Hippocampal formation (tissue), 2 donors: ENCODE data around the gene KDM8.

Source experiments
- DNase-seq, 2 donors: peaks; one replicate each; lab custom pipeline; 2025; lab: John Stamatoyannopoulos, UW

KDM8 gene

DNA sequence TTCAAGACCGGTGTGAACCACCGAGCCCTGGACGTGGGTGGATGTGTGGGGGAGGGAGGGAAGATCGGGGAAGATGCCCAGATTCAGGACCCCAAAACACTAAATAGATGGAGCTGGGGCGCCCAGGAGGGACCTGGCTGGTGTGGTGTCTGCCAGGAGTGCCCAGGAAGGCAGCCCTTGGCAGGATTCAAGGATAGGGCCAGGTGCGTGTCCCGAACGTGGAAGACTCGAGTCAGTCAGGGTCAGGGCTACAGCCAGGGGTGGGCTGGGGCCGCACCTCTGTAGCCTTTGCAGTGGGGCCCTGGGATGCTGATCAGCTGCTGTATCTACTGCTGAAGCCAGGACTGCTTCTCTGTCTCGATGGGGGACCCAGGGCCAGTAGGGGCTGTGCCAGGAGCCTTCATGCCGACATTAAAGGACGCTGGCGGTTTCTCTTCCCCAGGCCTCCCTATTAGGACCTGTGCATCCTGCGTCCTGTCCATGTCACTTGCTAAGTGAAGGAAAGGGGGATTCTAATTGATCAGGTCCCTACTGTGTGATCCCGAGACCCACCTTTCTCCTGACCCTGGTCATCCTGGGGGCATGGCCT is 13.1 kb downstream of the KDM8 start:
- no peak for DNase-seq

DNA sequence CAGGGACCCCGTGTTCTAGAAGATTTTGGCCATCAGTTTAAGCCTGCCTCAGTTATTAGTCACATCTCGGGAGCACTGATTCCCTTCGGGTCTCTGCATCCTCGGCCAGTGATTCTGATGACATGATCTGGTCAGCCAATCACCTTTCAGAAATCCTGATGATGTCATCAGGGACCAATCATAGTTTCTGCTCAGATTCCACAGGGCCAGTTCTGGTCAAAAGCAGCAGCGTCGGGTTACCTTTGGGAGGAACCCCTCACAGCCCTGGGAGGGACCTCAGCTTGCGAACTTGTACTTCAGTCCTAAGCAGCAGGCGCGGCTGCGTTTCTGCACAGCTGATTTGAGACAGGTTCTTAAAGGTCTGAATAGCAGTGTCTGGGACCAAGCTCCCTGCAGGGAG is 13.9 kb downstream of the KDM8 start:
- peak in 1 of 2 donors; percentile 31 for DNase-seq

DNA sequence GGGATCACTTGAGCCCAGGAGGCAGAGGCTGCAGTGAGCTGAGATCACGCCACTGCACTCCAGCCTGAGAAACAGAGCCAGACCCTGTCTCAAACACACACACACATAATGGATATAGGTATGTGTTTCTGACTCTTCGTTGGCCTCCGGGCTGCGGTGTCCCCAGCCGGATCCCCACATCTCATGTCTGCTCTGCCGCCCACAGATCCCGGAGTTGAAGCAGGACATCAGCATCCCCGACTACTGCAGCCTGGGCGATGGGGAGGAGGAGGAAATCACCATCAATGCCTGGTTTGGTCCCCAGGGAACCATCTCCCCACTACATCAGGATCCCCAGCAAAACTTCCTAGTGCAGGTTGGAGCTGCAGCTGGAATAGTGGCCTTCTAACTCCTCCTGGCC is 15.4 kb downstream of the KDM8 start:
- DNase-seq, result no peak

DNA sequence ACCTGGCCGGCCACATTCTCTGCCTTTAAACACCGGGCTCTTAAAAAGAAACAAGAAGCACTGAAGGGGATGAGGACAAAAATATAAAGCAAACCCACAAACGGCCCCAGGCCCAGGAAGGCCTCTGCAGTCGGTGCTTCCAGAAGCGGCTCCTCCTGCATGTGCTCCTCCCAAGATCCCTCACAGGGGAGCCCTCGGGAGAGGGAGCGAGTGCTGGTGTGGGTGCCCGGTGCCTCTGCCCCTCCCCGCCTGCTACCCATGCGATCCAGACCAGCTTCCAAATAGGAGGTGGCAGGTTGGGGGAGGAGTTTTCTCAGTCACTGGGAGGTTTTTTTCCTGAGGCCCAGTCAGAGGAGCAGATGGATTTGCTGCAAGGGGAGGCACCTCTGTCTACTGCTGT is 15.8 kb downstream of the KDM8 start:
- no peak for DNase-seq

DNA sequence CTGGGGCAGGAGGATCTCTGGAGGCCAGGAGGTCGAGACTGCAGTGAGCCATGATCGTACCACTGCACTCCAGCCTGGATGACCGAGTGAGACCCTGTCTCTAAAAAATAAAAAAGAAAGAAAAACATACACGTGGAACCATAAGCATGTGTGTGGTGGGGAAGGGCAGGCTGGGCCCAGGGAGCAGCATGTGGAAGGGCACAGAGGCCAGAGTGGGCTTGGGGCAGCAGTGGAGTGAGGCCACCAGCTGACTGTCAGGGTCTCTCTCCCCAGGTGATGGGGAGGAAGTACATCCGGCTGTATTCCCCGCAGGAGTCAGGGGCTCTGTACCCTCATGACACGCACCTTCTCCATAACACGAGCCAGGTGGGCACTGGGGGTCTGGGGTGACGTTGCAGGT is 16.8 kb downstream of the KDM8 start:
- DNase-seq, result no peak

DNA sequence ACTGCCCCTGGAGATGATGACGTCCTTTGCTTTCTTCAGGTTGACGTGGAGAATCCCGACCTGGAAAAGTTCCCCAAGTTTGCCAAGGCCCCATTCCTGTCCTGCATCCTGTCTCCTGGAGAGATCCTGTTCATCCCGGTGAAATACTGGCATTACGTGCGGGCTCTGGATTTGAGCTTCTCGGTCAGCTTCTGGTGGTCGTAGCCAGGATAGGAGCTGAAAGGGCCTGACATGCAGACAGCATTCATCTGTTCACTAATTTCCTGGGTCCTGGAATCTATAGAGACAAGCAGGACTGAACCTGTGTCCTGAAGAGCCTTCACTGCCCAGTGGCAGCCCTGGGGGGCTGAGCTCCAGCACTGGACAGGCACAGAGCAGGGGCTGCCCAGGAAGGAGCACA is 17.2 kb downstream of the KDM8 start:
- DNase-seq, result no peak

DNA sequence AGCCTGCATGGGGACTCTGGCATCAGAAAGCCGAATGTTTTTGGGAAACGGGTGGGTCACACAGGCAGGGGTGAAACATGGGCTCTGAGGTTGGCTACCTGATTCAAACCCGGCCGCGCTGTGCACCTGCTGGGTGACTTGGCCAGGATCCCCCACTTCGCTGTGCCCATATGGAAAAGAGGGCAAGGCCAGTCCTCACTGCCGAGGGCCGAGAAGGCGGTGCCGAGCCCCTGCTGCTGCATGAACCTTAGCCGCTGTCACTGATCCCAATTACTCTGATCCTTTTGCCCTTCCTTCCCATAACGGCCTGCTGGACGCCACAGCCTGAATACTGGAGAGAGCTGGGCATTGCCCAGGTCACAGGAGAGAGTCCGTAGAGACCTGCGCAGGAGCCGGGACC is 17.7 kb downstream of the KDM8 start:
- DNase-seq, result no peak

DNA sequence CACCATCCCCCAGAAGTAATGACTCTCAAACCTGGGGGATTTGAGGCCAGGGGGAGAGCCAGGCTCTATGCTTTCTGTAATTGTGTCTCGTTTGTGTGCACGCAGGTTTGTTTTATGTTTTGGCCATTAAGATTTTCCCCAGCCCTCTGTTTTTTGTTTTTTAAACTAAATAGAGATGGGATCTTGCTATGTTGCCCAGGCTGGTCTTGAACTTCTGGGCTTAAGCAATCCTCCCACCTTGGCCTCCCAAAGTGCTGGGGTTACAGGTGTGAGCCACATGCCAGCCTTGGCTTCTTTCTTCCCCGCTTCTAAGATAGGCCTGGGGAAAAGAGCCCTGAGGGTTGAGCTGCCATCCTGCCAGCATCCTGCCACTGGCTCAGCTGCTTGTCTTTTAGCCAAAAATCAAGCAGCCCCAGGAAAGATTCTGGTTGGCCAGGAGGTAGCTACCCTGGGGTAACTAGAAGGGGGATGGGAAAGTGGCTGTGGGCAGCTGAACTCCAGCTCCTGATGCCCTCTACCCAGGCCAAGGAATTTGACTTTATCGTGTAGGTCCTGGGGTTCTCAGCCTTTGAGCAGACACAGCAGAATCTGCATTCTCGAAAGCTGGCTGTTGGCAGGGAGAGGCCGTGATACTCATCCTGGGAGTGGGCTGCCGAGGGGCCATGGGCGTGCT is 18.4 kb downstream of the KDM8 start:
- no peak for DNase-seq

DNA sequence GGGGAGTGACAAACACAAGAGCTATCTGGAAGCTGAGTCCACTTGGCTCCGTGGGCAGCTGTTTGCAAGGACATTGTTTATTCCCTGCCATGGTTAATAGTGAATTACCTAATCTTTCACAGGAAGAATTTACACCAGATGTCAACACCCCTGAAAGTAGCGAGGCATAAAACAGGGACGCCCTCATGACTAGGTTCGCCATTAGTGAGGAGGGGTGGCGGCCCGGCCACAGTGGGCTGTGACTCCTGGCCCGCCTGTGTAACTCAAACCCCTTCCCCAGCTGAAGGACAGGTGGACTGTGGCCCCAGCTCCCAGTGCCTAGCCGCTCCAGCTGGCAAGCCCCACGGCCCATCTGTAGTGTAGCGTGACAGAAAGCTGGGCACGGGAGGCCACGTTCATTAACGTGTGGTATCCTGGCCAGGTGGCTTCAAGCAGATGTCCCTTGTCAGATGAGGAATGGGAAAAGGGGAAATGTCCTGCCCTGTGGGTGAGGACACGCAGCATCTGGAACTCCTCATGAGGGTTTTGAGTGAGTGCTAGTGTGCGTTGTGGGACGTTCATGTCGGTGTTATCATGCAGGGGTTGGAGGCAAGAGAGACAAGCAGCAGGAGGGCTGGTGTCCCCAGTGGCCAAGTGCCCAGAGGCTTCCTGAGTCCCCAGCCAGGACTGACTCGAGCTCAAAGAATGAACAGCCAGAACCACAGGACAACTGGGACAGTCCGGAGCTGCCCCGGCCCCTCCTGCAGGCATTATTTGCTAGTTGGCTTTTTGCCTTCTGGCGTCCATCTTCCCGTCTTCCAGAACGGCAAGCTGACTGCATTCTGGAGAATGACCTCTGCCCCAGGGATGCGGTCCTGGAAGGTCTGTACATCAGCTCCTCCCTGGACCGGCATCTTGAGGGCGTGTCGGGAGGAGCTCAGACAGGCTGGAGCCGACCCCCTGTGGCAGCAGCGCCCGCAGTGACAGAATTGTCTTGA is 19.2 kb downstream of the KDM8 start:
- DNase-seq, result no peak

DNA sequence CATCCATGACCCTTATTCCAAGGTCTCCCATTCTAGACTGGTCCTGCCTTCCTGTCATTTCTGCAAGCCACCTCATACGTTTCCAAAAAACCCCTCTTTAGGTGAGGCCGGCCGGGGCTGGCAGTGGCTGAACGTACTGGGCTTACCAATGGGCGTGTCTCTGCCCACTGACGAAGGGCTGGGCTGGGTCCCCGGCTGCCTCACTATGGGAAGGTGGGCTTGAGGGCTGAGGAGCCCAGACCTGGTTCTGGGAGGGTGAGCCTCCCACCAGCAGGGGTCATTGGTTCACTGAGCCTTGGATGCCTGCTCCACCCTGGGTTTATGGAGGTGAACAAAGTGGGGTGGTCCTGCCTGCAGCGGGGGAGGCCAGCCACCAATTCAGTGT is 19.9 kb downstream of the KDM8 start:
- DNase-seq, result no peak

DNA sequence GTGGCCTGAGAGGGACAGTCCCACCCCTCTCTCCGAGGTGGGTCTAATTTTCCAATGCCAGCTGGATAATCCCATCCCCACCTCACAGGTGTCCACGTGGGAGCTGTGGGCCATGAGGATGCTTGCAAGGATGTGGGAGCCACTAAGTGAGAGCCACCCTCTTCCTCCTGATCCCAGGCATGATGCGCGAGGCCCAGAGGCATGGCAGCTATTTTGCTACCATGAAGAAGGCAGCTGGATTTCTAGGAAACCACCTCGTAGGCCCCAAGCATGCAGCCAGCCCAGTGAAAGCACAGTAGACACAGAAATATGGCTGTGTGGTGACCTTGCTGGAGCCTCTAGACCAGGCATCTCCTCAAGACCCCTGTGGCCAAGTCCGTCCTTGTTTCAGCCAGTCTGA is 20.4 kb downstream of the KDM8 start:
- DNase-seq, result no peak

DNA sequence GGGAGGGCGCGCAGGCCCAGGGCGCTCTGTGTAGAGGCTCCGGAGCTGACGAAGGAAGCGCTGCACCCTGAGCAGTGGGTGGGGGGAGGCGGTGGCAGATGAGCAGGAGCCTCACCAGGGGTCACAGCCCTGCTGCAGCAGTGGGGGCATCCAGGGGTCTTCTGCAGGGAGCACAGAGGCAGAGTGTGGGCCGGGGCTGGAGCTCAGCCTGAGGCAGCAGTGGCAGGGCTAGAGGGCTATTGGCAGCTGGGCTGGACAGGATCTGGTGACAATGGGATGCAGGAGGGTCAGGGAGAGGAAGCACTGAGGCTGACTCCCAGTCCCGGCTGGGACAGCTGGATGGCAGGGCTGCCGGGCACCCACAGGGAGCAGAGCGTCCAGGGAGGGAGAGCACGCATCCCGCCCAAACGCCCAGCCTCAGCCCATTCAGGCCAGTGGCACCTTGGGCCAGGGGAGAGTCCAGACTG is 21.0 kb downstream of the KDM8 start:
- DNase-seq, result no peak

DNA sequence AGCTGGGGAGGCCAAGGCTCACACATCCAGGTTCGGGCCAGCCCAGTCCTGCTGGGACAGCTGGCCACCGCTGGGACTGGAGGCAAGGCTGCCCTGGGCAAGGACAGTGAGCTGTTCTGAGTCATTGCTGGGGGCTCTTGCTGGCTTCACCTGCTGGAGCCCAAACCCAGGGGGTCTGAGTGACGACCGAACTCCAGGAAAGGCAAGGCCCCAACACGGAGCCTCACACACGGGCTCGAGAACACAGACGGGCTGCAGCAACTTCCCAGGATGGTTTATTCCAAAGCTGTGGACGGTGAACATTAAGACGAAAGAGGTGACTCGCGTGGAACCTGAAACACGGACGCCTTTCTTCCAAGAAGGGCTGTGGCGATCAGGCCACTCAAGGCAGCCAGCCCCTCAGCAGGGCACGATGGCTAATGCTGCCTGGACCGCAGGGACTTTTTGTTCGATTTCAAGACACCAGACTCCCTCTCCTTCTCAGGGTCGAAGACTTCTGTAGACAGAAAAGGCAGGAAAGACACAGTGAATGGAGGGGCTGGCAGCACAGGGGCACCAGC is 21.5 kb downstream of the KDM8 start:
- DNase-seq, result no peak

DNA sequence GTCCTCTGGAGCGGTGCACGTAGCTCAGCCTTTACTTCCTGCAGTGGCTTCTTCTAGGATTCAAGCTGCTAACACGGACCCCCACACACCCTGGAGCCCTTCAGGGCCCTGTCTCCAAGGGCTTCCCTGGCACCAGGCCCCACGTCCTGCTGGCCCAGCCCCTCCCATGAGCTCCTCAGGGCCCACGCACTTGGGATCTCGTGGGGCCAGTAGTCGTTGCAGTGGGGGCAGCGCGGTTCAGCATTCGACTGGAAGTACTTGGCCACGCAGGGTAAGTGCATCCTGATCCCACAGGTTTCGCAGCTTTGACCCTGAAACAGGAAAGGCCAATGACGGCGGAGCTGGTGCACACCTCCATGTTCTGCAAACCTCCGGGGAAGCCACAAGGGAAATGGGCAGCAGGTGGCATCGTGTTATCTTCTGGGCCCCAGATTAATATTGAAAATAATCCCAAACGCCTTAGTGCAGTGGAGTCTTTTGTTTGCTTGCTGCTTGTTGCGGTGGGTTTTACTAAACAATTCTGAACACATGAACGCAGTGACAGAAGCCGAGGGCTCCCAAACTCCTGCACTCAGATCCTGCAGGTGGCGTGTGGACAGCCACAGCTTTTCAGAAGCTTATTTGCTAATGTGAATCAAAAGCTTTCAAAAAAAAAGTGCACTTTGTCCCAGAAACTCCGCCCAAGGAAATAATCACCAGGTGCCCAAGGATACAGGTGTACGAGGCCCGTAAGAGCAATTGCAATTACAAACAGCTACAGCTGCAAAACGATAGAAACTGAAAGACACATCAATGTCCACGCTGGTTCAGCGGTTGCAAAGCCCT is 22.4 kb downstream of the KDM8 start:
- DNase-seq, result no peak

DNA sequence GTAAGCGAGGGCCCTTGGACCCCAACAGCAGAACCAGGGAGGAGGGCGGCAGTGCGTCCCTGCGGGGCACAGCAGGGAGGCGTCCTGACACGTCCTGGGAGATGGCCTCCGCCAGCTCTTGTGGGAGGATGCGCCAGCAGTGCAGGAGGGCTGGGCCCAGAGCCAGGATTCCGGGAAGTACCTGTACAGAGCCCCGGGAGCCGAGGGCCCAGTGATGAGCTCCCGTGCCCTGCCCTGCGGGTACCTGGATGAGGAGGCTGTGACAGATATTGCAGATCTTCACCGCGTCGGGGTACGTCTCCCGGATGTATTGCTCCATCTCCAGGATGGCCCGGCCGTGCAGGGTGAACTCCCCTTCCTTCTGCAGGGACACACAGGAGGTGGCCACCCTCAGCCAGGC is 23.1 kb downstream of the KDM8 start:
- no peak for DNase-seq

DNA sequence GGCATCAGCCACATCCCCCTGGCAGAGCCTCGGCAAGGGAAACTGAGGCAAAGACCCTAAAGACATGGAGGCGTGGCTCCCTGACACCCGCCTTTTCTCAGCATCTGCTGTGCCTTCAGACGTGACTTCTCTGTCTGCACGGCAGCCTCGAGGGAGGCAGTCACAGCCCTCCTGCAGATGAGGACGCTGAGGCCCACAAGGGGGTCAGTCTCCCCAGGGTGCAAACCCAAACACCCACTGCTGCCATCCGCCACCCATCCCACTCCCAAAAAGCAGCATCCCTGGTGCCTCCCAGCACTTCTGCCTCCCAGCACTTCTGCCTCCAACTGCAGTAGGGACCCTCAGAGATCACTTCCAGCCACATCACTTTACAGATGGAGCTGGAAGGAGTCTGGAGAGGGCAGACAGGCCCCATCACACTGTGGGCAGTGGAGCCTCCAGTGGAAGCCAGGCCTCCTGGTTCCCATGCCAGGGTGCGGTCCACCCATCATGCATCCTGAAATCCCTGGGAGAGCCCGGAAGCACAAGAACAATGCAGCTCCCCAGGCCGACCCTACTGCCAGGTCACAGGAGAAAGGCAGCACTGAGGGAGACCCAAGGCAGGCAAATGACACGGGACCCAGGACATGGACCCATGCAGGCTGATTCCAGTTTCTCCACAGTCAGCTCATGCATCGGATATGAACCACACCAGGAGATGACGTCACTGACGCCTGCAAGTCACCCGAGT is 23.8 kb downstream of the KDM8 start:
- DNase-seq, result no peak

DNA sequence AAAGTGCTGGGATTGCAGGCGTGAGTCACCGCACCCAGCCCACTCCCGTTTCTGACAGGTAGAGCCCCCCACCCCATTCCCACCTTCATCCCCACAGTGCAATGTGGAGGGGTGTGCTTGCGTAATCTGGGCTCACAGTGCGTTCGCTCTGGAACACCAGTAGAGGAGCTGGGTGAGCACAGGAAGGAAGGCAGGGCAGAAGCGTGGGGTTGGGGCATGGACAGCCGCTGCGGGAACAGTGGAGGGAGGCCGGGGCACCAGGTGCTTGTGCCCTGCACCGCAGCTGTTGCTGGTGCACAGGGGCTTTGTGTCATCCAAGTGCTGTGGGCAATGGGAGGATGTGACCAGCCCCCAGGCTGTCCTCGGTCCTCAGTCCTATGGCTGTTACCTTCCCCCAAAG is 24.7 kb downstream of the KDM8 start:
- DNase-seq, result no peak

DNA sequence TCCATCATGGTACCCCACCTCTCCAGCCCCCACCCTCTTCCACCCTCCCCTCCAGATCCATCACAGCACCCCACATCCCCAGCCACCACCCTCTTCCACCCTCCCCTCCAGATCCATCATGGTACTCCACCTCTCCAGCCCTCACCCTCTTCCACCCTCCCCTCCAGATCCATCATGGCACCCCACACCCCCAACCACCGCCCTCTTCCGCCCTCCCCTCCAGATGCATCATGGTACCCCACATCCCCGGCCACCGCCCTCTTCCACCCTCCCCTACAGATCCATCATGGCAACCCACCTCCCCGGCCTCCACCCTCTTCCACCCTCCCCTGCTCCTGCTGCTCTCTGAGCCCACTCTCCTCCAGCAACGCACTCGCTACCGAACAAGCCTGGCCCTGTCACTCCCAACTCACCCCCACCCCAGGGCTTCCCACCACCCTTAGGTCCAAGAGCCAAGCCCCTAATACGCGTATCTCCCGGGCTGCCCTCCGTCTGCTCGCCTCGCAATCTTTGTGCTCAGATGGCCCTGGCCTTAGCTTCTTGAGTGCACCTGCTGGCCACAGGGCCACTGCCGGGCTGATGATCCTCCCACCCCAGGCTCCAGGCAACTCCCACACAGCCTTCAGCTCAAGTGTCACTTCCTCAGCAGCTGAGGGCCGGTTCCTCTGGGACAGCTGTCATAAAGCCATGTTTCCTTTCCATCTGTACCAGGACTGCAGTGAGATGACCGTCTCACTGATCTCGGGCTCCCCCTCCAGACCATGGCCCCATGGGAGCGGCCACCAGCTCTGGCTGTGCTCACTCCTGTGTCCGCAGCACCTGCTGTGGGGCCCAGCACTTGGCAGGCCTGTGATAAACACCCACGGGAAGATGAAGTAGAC is 25.5 kb downstream of the KDM8 start:
- DNase-seq, result no peak

DNA sequence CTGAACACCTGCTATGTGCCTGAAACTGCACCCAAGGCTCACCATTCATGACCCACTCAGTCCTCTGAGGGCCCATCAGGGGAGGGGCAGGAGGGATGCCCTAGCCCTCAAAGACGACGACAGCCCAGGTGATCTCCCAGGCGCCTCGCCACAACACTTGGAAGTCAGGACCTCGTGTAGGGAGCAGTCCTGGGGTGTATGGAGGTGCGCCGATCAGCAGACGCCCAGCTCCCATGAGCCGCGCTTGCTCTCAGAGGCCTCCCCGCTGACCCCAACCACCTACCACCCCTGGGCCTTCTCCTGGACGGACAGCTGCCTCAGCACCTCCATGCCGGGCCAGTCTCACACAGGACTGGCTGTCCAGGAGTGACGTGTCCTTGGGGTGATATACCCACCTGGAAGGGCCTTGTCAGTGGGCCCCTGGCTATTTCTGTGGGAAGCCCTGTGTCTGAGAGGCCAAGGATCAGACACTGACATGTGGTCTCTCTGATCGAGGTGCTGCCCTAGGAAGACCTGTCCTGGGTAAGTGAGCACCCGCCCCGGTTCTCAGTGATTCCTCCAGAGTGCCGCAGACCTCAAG is 26.7 kb downstream of the KDM8 start:
- DNase-seq, result no peak

DNA sequence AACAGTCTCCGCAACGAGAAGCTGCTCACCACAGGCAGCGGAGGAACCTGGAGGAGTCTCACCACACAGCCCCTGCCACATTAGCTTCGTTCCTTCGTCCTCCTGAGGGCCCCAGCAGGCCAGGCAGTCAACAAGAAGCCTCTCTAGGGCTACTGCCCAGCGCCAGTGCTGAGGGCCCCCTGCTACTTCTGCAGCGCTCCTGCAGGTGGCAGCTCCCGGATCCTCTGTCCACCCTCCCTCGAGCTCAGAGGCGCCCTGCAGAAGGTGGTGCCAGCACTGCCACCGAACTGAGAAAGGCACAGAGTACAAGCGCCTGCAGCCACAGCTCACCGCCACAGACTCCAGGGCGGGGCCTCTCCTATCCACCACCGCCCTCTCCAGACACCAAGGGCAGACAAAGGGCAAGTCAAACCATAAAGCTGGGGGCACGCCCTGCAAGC is 27.3 kb downstream of the KDM8 start:
- no peak for DNase-seq
